ENCODE measurements around the gene RUNX3. TPM values are rescaled to one million over a fixed set of nuclear protein-coding genes. Genes with fewer than 3 reads are reported as not detected.

The RUNX3 gene
- total RNA-seq, 2 donors from 2014 or later = 5.0 to 8.9 TPM

DNA sequence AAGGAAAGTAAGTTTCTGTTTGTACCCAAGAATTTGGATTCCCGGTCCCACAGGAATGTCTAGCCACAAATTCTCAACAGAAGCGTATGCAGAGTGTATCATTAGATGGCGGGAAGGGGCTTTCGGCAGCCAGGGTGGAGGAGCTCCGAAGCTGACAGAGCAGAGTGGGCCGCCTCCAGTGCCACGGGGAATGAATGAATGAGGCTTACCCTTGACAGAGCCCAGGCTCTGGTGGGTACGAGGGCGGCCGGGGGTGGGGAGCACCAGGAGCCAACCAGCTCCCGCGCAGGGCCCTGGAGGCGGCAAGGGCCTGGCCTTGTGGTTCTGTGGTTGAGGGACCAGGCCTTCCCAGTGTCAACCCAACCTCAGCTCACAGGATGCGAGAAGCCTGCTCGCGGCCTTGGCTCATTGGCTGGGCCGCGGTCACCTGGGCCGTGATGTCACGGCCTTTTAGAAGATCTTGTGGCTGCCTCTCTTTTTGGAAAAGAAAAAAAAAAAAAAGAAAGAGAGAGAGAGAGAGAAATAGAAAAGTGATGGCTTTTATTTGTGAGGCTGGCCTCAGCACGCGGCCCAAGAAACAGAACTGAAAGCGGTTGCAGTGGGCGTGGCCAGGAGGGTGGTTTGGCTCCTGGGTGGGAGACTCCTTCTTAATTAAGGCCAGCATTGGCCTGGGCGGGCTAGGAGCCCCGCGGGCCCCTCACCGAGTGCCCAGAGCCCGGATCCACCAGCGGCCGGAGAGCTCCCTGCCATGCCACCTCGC lies 34.9 kb upstream of the RUNX3 start:
- intact Hi-C loops (cut with DNase I) = no loop called here
- peak; percentile 80 for DNase-seq (ENCODE audit: low spot score)

DNA sequence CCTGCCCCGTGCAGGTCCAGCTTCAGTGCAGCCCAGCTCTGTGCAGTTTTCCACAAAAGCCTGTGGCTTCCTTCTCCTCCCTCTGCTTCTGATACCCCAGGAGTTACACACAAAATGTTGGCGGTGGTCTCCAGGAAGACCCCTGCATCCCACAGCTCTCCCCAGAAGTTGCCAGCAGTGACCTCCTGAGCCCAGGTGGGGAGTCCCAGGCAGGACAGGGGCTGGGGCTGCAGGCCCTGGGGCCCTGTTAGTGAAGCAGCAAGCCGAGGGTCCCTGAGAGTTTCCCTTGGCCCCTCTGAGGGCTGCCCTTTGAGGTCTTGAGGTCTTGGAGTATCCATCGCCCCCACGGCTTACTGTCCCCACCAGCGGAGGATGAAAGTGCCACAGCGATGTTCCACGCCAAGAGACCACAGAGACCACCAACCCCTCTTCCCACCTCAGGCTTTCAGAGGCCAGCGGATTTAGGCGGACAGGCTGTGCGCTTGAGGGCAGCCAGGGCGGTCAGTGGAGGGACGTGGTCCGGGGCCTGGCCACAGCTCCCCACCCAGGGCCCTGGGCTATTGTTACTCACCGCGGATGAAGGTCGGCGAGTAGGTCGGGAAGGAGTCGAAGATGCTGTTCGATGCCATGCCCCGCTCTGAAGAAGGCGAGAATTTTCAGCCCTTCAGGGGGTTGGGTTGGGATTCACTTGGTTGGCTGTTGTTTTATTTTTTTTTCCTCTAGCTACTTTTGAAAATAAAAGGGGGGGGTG lies 34.0 kb upstream of the RUNX3 start:
- intact Hi-C loops (cut with DNase I) = no loop called here
- peak; percentile 60 for DNase-seq (ENCODE audit: low spot score)

DNA sequence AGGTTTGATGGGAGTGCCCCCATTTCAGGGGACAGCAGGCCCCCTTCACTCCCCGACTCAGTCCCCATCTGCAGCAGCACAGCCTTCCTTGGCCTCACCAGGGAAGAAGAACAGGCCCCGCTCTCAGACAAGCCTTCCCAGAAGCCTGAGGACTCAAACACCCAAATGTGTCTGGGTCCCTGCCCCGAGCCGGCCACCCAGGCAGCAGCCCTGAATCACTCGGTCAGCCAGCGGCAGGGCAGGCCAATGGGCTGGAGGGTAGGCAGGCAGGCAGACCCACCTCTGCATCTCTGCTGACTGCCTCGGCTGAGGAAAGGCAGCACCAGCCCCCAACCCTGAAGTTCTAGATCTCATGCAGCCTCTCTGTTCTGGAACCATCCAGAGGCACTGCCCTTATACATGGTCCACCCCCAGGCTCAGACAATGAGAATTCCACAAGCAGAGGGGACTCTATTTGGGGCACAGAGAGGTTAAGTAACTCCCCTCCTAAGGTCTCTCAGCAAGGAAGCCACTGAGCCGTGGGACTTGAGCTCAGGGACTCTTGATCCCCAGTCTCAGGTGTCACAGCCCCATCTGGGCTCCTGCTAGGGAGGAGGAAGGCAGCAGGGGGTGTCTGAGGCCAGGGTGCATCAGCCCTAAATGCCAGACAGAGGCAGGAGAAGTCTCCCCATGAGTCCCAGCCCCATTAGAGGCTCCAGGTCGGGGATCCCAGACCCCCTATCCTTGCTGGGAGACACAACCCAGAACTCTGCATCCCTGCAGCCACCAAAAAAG lies 33.2 kb upstream of the RUNX3 start:
- intact Hi-C loops (cut with DNase I) = no loop called here
- DNase-seq (ENCODE audit: low spot score) = peak; percentile 72

DNA sequence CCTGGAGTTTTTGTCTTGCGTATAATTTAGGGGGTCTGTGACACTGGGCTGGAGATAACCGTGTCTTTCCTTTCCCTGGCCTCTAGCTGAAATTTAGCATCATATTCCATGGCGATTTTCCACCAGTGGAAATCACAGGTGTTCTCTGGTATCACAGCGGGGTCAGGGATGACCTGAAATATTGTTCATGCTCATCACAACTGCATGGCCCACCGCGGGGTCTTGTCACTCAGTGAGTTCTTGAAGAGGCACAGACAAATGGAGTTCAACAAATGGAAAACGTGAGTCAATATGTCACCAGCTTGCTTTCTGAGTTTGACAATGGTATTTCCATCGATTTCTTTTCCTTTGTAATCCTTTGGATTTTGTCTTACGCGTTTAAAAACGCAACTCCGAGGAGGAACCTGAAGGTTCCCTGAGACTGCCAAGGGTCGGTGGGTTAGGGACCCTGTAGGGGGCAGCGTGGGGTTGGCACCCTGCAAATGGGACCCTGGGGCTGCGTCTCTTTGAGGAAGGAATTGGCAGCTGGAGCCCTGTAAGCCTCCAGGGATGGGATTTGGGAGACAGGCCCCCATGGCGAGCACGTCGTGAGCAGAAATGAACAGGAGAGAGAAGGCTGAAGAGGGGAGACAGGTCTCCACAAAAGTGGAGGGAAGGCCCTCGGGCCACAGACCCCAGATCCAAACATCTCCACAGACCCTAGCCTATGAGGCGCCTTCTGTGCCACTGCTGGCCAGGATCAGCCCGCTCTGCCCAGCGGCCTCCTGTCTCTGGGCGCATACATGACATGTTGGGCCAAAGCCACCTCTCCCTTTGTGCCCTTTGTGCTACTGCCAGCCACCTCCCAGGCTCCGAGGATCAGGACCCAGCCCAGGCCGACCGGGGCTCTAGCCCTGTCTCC lies 32.1 kb upstream of the RUNX3 start:
- intact Hi-C loops (cut with DNase I) = no loop called here
- DNase-seq (ENCODE audit: low spot score) = peak; percentile 65

DNA sequence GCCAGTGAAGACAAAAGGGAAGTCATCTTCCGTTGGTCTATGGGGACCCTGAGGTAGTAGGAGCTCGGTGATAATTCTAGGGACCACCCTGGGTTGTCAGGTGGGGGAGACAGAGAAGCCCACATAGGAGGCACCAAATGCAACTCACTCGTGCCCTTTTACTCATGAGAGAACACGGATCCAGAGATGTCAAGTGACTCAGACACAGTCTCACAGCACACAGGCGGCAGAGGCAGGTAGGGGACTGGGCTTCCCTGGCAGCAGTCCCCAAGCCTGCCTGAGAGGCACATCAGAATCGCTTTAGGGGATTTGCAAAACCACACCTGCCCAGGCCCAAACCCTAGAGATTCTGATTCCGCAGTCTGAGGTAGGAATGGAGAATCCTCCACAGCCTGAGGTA lies 31.3 kb upstream of the RUNX3 start:
- intact Hi-C loops (cut with DNase I) = no loop called here
- DNase-seq (ENCODE audit: low spot score) = peak; percentile 38

DNA sequence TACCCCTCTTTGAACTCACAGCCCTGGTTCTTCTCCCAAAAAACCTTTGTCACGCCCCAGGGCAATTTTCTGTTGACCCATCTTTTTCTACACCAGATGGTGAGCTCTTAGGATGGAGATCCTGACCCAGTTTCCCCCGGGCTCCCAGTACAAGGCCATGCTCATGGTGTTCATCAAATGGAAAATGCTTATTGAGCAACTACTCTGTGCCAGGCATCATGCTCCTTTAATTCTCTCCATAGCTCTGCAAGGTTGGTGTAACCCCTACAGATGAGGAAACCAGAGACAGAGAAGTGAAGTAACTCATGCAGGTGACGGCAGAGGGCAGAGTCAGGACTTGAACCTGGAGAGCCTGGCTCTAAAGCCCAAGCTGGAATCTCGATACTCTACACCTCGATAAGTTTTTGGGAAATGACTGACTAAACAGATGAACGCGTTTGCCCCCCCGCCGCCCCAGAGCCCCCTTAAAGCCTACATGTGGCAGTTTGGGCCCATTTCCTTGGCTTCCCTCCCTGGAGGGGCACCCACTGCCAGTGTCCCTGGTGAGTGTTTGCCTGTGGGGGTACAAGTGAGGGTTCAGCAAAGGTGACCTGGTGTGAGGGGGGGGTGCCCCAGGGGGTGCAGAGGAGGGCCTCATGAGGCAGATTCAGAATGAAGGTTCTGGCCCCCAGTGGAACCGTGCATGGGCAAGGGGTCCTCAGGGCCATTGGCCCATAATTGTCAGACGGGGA lies 30.2 kb upstream of the RUNX3 start:
- intact Hi-C loops (cut with DNase I) = no loop called here
- DNase-seq (ENCODE audit: low spot score) = peak; percentile 58

DNA sequence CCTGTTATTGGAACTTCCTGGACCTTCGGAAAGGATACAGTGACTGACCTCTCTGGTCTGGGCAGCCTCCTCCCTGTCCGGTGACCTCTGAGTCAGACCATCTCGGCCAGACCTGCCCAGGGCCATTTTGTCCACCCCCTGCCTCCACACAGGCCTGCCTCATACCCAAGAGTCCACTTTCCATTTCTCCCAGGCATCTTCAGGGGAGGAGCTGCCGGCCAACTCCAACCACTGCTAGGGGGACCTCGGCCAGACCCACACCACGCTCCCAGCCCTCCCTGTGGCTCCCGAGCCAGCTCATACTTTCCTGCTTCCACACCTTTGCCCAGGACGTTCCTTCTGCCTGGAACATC lies 29.5 kb upstream of the RUNX3 start:
- peak; percentile 65 for DNase-seq (ENCODE audit: low spot score)
- intact Hi-C loops (cut with DNase I) = no loop called here

DNA sequence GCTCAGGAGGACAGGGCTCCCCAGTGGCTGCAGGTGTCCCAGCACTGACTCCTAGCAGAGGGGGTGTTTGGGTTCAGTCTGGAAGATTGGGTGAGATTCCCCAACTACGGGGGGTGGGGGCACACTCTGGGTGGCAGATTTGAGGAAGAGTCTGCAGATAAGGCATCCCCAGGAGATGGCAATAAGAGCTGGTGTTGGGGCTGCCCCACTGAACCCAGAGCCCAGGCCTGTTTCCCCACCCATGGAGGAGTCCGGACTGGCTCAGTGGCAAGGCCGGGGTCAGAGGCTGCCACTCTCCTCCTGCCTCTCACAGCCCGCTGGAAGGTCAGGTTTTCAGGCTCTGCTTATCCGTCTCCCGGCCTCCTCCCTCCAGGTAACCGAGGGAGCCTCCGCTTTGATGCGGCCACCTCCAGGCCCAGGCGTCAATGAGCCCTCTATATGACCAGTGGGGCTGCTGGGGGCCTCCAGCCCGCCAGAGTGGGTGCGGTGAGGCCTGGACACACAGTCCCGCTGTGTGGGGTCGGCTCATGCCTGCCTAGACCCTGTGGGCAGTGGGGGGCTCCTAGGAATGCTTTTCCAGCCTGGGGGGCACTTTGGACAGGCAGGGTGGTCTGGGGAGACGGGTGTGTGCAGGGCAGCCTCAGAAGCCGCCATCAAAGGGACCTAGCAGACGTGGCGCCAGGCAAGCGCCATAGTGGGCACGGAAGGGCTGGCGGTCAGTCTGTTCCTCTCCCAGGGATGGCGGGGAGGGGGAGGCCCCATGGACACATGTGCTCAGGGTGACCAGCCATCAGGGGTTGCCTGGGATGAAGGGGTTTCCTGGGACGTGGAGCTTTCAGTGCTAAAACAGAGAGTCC lies 28.9 kb upstream of the RUNX3 start:
- DNase-seq (ENCODE audit: low spot score) = peak; percentile 64
- intact Hi-C loops (cut with DNase I) = no loop called here

DNA sequence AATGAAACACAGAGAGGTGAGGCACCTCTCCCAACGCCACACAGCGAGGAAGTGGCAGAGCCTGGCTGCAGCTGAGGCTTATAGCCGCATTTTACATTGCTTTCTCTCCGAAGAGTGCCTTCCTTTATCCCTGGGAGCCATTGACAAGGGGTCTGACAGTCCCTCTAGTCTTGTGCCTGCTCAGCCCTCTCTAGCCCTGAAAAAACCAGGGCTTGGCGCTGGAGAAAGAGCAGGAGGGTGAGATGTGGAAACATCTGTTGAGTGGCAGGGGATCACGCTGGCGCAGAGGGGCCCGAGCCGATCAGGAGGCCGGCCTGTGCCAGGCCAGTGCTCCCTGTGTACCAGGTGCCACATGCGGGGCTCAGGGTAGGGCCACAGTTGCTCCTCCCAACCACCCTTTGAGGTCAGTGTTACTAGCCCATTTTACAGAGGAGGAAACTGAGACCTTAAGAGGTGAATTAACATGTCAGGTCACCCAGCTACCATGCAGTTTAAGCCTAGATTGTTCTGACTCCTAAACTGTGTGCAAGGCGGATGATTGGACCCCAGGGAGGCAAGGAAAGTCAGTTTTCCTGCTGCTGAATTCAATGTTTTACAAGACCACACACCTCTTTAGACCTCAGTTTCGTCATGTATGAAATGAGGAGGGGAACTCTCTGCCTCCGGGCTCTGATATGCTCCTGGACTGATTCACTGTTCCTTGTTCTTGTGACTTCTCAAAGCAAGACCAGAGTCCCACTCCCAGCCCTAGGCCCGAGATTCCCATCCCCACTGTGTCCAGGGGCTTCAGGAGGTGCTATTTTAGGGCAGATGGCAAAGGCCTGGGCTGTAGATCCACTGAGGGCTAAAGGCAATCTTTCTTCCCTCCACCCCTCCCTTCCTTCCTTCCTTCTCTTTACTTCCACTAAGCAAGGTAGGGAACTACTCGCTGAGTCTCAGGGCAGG lies 28.0 kb upstream of the RUNX3 start:
- intact Hi-C loops (cut with DNase I) = no loop called here
- peak; percentile 62 for DNase-seq (ENCODE audit: low spot score)

DNA sequence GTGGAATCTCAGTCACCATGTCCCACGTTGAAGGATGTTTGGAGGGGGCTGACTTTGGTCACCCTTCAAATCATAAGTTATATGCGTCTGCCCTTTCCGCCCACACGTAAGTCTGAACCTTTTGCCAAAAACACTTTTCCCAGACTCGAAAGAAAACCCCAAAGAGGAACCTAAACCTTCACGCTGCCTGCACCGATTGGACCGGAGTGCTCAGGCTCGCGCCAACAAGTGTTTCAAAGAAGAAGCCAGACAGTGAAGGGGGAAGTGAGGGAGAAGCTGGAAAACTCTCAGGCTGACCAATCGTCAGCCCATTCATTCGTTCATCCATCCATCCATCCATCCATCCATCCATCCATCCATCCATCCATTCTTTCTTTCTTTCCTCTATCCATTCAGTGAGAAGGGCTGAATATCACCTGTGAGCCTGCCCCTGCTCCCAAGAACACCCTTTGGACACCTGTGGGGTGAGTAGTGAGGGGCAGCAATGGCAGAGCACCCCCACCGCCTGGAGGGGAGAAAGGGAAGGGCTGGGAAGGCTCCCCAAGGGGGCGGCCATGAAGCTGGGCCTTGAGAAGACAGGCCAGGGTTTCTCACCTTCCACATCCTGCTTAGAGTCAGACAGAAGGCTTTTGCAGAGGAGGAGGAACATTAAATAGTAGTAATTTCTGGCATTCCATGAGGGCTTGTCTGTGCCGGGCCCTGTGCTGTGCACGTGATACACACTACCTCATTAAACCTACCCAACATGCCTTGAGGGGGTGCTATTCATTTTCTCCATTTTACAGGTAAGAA lies 27.1 kb upstream of the RUNX3 start:
- intact Hi-C loops (cut with DNase I) = no loop called here
- peak; percentile 34 for DNase-seq (ENCODE audit: low spot score)

DNA sequence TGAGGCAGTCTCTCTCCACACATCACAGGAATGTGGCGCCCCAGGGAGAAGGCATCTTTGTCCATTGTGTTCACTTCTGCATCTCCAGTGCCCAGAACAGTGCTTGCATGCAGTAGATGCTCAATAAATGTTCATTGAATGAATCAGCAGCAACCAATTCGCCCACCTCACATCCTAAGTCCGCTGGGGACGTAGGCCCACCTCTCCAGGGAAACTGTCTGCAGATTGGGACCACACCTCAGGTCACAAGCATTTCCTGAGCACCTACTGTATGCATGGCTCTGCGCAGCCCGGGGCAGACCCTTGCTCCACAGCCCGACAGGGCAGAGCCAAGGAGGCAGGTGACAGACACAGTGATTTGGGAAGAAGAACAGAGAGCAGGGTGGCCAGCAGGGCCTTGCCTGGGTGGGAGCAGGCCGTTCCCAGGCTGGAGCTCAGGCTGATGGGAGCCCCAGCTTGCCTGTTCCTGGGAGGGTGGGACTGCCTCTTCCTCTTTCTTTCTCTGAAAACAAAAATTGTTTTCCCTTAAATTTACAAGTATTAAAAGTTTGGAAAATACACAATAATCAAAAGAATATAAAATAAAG lies 25.8 kb upstream of the RUNX3 start:
- intact Hi-C loops (cut with DNase I) = no loop called here
- peak; percentile 62 for DNase-seq (ENCODE audit: low spot score)

DNA sequence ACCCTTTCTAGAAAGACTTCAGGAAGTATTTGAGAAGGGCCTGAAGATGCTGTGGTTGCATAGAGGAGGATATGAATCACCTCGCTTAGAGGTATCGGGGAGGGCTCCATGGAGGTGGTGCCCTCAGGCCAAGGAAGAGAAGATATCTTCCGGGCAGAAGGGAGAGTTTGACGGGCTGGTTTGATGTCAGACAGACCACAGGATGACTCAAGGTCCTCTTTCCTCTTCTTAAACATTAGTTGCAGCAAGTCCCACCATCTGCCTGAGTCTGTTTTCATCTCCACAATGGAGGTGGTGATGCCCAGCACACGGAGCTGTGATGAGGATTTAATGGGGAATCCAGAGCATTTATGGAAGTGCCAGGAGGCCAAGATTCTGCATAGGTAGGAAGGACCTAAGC lies 25.1 kb upstream of the RUNX3 start:
- intact Hi-C loops (cut with DNase I) = no loop called here
- no peak for DNase-seq (ENCODE audit: low spot score)

DNA sequence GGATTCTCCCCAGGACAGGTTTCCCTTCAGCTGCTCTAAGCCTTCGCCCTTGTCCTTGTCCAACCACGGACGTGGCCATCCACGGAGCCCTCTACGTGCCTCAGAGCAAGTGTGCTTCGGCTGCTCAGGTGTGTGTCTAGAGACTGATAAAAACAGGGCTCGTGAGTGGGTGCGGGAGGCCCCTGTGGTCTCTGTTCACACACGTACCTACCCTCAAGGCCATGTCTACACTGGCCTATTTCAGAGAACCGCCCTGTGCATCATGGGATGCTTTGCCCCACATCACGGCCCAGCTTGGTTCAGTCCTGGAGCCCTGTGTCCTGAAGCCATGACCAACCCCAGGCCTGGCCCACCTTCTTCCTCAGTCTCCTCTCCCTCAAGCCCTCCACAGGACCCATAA lies 24.6 kb upstream of the RUNX3 start:
- intact Hi-C loops (cut with DNase I) = no loop called here
- peak; percentile 53 for DNase-seq (ENCODE audit: low spot score)

DNA sequence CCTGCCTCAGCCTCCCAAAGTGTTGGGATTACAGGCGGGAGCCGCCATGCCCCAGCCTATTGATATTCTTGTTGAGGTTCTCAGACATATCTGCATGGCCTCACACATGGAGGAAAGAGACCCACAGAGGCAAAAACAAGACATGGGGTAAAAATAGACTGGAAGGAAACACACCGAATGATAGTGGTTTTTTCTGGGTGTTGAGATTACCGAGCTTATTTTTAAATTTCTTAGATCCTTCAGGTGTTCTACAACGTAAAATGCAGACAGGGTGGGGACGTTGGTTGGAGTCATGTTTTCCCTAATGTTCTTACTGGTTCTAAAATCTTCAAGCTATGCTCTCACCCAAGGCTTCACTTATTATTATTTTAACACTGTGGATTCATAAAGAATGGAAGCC lies 23.9 kb upstream of the RUNX3 start:
- DNase-seq (ENCODE audit: low spot score) = no peak
- intact Hi-C loops (cut with DNase I) = no loop called here

DNA sequence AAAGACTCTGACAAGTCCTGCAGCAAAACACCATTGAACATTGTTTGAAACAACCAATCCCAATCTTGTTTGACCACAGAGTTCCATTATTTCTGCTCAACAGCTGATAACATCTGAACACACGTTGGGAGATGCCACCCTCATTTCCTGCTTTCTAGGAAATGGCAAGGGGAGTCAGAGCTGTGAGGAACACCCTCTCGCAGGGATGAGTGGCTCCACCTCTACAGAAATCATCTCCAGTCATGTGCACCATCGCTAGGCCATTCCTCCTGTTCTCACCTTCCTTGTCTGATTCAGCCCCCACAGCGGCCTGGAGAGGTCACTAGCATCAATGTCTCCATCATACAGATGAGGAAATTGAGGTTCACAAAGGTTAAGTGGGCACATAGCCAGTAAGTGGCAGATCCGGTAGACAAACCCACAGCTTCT lies 22.4 kb upstream of the RUNX3 start:
- intact Hi-C loops (cut with DNase I) = no loop called here
- peak; percentile 52 for DNase-seq (ENCODE audit: low spot score)

All from posterior vena cava (tissue), 2 donors.